Transverse colon (tissue), 4 donors: ENCODE results near the gene MTRFR. TPM values are rescaled to one million over a fixed set of nuclear protein-coding genes. Genes with fewer than 3 reads are reported as not detected.

Experiments used
- DNase-seq: peaks from one replicate; pipeline ENCODE4 v3.0.0-alpha.2; 2019
- H3K27ac ChIP-seq, 4 donors: fragments of 200-600 bp; sonication (generic); 2 replicates each; pipeline ENCODE4 v1.5.1; 2016 to 2018; ENCODE audit warnings: inconsistent platforms in 4 of 4
- H3K27me3 ChIP-seq: fragments of 200-600 bp; sonication (generic); 2 replicates; pipeline ENCODE4 v1.5.1; 2017; ENCODE audit warnings: inconsistent platforms
- H3K36me3 ChIP-seq, 4 donors: fragments of 200-600 bp; sonication (generic); 2 replicates each; pipeline ENCODE4 v1.5.1; 2017 to 2019; ENCODE audit warnings: inconsistent platforms in 4 of 4
- H3K4me1 ChIP-seq, 4 donors: fragments of 200-600 bp; sonication (generic); 2 replicates each; pipeline ENCODE4 v1.5.1; 2017 to 2020; ENCODE audit warnings: inconsistent platforms in 4 of 4
- H3K4me3 ChIP-seq, 4 donors: fragments of 200-600 bp; sonication (generic); 1 replicate in 1 of 4; 2 replicates in 3 of 4; pipeline versions ENCODE4 v1.5.1 to v1.6.1; 2017 to 2019; ENCODE audit warnings: inconsistent platforms in 4 of 4
- H3K9me3 ChIP-seq, 2 donors: fragments of 200-600 bp; sonication (generic); 2 replicates each; pipeline ENCODE4 v1.5.1; 2017 to 2019; ENCODE audit warnings: inconsistent platforms in 2 of 2
- CTCF ChIP-seq, 5 experiments: fragments of 200-600 bp in 3 of 5; fragments of 450-650 bp in 2 of 5; sonication (generic) in 3 of 5; IDR thresholded peaks; 1 replicate in 2 of 5; 2 replicates in 3 of 5; pipeline ENCODE4 v1.5.1; 2016 to 2017; ENCODE audit warnings: antibody characterized with exemption in 5 of 5, inconsistent platforms in 3 of 5, mild to moderate bottlenecking in 2 of 5, moderate library complexity in 1 of 5
- EP300 ChIP-seq: sonication (generic); formaldehyde crosslinking; IDR thresholded peaks from one replicate; pipeline ENCODE4 v1.6.1; 2017; ENCODE audit warnings: antibody characterized with exemption, low read depth
- POLR2A ChIP-seq: fragments of 450-650 bp; IDR thresholded peaks from one replicate; pipeline ENCODE4 v1.6.1; 2016; ENCODE audit warnings: antibody characterized with exemption, mild to moderate bottlenecking, moderate library complexity
- POLR2AphosphoS5 ChIP-seq, 3 donors: sonication (generic); formaldehyde crosslinking; IDR thresholded peaks; one replicate each; pipeline ENCODE4 v1.6.1; 2016; ENCODE audit warnings: antibody characterized with exemption in 3 of 3
- WGBS, 2 donors: methylation state at CpG; one replicate each; pipeline ENCODE4 v1.1.5; 2018; ENCODE audit warnings: low coverage in 1 of 2; 5-methylcytosine and 5-hydroxymethylcytosine counted together
- in situ Hi-C, 4 donors: fragments of 200-750 bp; cut with MboI; loops; one replicate each; pipeline versions ENCODE4 v1.15.0 to v1.15.1; 2017; ENCODE audit warnings: low sequenced_read_pairs in 3 of 4, low pct_ligation_motif_present in 1 of 4, low pct_unique_long_range_greater_than_20kb in 1 of 4
- intact Hi-C: fragments of 100-400 bp; cut with DNase I; formaldehyde crosslinking; loops from one replicate; pipeline ENCODE4 v1.15.1; 2023; ENCODE audit warnings: low total_unique reads
- total RNA-seq, 4 donors: library from RNA; depleted of rRNA; stranded (reverse); fragments of >200 nt; gene quantifications; one replicate each; pipeline ENCODE4 v1.1.0, GENCODE V29; 2016

MTRFR gene
- total RNA-seq, 4 donors from 2014 or later = 3.6 to 19.2 (median 9.7) TPM

- H3K4me3 ChIP-seq = no peak overlapping the region
- in situ Hi-C loops = loop anchor here in 1 of 4 donors (10.0 kb wide), 1 partner anchor 104 kb away; the partner anchor contains the start of gene SBNO1
- no peaks in the 10 kb centered on the region for H3K4me1 ChIP-seq
- TF ChIP-seq POLR2AphosphoS5 (IDR thresholded peaks at IDR 0.05) (no peak), CTCF (IDR thresholded peaks at IDR 0.05) (no peak), EP300 (no peak), POLR2A (no peak)
- H3K36me3 ChIP-seq = peaks cover 0 to 41% (median 11%) of the 10 kb centered on the region in 4 donors
- WGBS, 2 donors = 94 to 95% methylated on average over 4 of the region's 4 CpGs
- intact Hi-C loops = no loop called here
- H3K27ac ChIP-seq = no peak overlapping the region
- no peak for DNase-seq
- H3K27me3 ChIP-seq = no peaks in the 10 kb centered on the region
- H3K9me3 ChIP-seq = no peaks in the 10 kb centered on the region
These were observed 28.0 kb downstream of the MTRFR start for GRCh38 chr12:123261196-123261595.

- in situ Hi-C loops = loop anchor here in 1 of 4 donors (10.0 kb wide), 1 partner anchor 101 kb away; the partner anchor contains the start of gene SBNO1
These were observed 30.1 kb downstream of the MTRFR start for GRCh38 chr12:123263196-123263817.

GRCh38 chr12:123264642-123265041 lies 31.4 kb downstream of the MTRFR start:
- peaks cover 1 to 16% (median 16%) of the 10 kb centered on the region in 4 donors for H3K4me1 ChIP-seq
- no peak for TF ChIP-seq POLR2AphosphoS5 (IDR thresholded peaks at IDR 0.05)
- TF ChIP-seq CTCF (IDR thresholded peaks at IDR 0.05) = no peak
- no peak for TF ChIP-seq POLR2A
- no peak for TF ChIP-seq EP300
- H3K4me3 ChIP-seq = no peak overlapping the region
- peaks cover 0 to 21% (median 6%) of the 10 kb centered on the region in 4 donors for H3K36me3 ChIP-seq
- no peaks in the 10 kb centered on the region for H3K27me3 ChIP-seq
- no peak overlapping the region for H3K27ac ChIP-seq
- intact Hi-C loops = no loop called here
- in situ Hi-C loops = loop anchor here in 1 of 4 donors (10.0 kb wide), 1 partner anchor 100 kb away; the partner anchor contains the start of gene SBNO1
- DNase-seq = no peak
- 60 to 65% methylated on average over 1 to 7 of the region's 7 CpGs for WGBS, 2 donors
- H3K9me3 ChIP-seq = no peaks in the 10 kb centered on the region

More at GRCh38 chr12:123263196-123263817, 30.1 kb downstream of the MTRFR start:
- no peaks in the 10 kb centered on the region for H3K9me3 ChIP-seq
- intact Hi-C loops = no loop called here
- peaks cover 0 to 3% (median 2%) of the 10 kb centered on the region in 4 donors for H3K4me1 ChIP-seq
- H3K4me3 ChIP-seq = no peak overlapping the region
- peaks cover 0 to 27% (median 9%) of the 10 kb centered on the region in 4 donors for H3K36me3 ChIP-seq
- WGBS, 2 donors = 40 to 86% methylated on average over 1 to 8 of the region's 8 CpGs
- H3K27me3 ChIP-seq = no peaks in the 10 kb centered on the region
- DNase-seq = no peak
- no peak for TF ChIP-seq CTCF (IDR thresholded peaks at IDR 0.05)
- TF ChIP-seq POLR2AphosphoS5 (IDR thresholded peaks at IDR 0.05) = no peak
- H3K27ac ChIP-seq = no peak overlapping the region

GRCh38 chr12:123265851-123266678 lies 32.8 kb downstream of the MTRFR start:
- no peak for DNase-seq
- Histone ChIP-seq H3K27me3 (no peaks in the 10 kb centered on the region), H3K9me3 (no peaks in the 10 kb centered on the region), H3K36me3 (peaks cover 0 to 14% (median 3%) of the 10 kb centered on the region in 4 donors), H3K27ac (no peak overlapping the region), H3K4me3 (no peak overlapping the region), H3K4me1 (peaks cover 3 to 27% (median 26%) of the 10 kb centered on the region in 4 donors)
- intact Hi-C loops (no loop called here), in situ Hi-C loops (loop anchor here in 1 of 4 donors (10.0 kb wide), 1 partner anchor 99 kb away; the partner anchor contains the start of gene SBNO1)
- TF ChIP-seq POLR2A (no peak), EP300 (no peak), POLR2AphosphoS5 (IDR thresholded peaks at IDR 0.05) (no peak), CTCF (IDR thresholded peaks at IDR 0.05) (no peak)
- 88% methylated on average over 34 of the region's 35 CpGs; no CpG with 5 or more reads in 1 of the 2 donors for WGBS, 2 donors
